ENCODE measurements around the gene HNRNPK.

Gene HNRNPK

GRCh38 chr9:83930881-83931280 is 49.1 kb downstream of the HNRNPK start:
- TF ChIP-seq FOXP2 (optimal IDR thresholded peaks at IDR 0.05; ENCODE audit: borderline replicate concordance, extremely low read depth, extremely low read length, insufficient read depth) (no peak), SIN3A (IDR thresholded peaks at IDR 0.05; ENCODE audit: borderline replicate concordance, insufficient read depth, low read length) (no peak), TAF1 (IDR thresholded peaks at IDR 0.05; ENCODE audit: borderline replicate concordance, insufficient read depth, low read length) (no peak)

DNA sequence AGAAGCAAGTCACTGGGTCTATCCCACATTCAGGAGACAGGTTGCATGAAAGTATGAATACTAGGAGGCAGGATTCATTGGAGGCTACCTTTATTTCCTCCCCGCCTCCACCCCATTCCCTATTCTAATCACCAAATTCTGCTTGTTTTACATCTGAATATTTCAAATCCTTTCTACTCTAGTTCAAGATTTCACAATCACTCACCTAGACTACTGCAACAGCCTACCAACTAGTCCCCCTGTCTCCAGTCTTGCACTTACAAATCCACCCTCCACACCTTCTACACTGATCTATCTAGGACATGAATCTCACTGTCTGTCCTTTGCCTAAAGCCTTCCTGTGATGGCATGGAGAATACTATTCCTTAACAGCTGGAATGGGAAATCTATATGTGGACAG is 52.4 kb downstream of the HNRNPK start:
- TF ChIP-seq SIN3A (IDR thresholded peaks at IDR 0.05; ENCODE audit: borderline replicate concordance, insufficient read depth, low read length) (no peak), TAF1 (IDR thresholded peaks at IDR 0.05; ENCODE audit: borderline replicate concordance, insufficient read depth, low read length) (no peak), FOXP2 (optimal IDR thresholded peaks at IDR 0.05; ENCODE audit: borderline replicate concordance, extremely low read depth, extremely low read length, insufficient read depth) (no peak), POLR2AphosphoS5 (IDR thresholded peaks at IDR 0.05; ENCODE audit: low read depth, low read length) (no peak)
- TF ChIP-seq, protein P1, sequence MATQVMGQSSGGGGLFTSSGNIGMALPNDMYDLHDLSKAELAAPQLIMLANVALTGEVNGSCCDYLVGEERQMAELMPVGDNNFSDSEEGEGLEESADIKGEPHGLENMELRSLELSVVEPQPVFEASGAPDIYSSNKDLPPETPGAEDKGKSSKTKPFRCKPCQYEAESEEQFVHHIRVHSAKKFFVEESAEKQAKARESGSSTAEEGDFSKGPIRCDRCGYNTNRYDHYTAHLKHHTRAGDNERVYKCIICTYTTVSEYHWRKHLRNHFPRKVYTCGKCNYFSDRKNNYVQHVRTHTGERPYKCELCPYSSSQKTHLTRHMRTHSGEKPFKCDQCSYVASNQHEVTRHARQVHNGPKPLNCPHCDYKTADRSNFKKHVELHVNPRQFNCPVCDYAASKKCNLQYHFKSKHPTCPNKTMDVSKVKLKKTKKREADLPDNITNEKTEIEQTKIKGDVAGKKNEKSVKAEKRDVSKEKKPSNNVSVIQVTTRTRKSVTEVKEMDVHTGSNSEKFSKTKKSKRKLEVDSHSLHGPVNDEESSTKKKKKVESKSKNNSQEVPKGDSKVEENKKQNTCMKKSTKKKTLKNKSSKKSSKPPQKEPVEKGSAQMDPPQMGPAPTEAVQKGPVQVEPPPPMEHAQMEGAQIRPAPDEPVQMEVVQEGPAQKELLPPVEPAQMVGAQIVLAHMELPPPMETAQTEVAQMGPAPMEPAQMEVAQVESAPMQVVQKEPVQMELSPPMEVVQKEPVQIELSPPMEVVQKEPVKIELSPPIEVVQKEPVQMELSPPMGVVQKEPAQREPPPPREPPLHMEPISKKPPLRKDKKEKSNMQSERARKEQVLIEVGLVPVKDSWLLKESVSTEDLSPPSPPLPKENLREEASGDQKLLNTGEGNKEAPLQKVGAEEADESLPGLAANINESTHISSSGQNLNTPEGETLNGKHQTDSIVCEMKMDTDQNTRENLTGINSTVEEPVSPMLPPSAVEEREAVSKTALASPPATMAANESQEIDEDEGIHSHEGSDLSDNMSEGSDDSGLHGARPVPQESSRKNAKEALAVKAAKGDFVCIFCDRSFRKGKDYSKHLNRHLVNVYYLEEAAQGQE (IDR thresholded peaks at IDR 0.05; ENCODE audit: insufficient read depth in 1 of 2, low read depth in 2 of 2, low read length in 2 of 2): no peak

- TF ChIP-seq FOXP2 (optimal IDR thresholded peaks at IDR 0.05; ENCODE audit: borderline replicate concordance, extremely low read depth, extremely low read length, insufficient read depth): peak; percentile 94
- no peak for TF ChIP-seq TAF1 (IDR thresholded peaks at IDR 0.05; ENCODE audit: borderline replicate concordance, insufficient read depth, low read length)
- TF ChIP-seq POLR2AphosphoS5 (IDR thresholded peaks at IDR 0.05; ENCODE audit: low read depth, low read length): peak; percentile 76
- TF ChIP-seq, protein P1 (IDR thresholded peaks at IDR 0.05; ENCODE audit: insufficient read depth in 1 of 2, low read depth in 2 of 2, low read length in 2 of 2): no peak
- peak; percentile 20; the same call in 1 of the 2 replicates for TF ChIP-seq SIN3A (IDR thresholded peaks at IDR 0.05; ENCODE audit: borderline replicate concordance, insufficient read depth, low read length)
Observed at GRCh38 chr9:83920927-83921707, 58.9 kb downstream of the HNRNPK start, which contains the start of gene KIF27. Gene KIF27 (minus strand): TSS chr9:83921432. CDS start chr9:83915591, 5,841 bp downstream.

DNA sequence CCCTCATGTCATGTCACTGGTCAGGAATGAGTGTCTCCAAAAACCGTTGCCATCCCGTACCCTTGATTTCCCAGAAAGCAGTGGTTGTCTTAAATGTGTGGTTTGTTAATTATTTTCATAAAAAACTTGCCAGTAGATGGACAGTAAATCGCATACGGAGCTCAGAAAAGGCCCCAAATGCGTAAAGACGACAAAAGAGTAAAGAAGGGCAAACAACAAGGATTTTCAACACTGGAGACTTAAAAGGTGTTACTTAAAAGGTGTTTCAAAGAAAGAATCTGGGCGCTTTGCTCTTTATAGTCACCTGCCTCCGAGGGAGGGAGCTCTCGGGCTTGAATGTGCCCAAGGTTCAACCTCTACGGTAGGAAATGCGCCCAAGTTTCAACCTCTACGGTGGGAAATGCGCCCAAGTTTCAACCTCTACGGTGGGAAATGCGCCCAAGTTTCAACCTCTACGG is 59.5 kb downstream of the HNRNPK start:
- TF ChIP-seq TAF1 (IDR thresholded peaks at IDR 0.05; ENCODE audit: borderline replicate concordance, insufficient read depth, low read length): no peak
- TF ChIP-seq POLR2AphosphoS5 (IDR thresholded peaks at IDR 0.05; ENCODE audit: low read depth, low read length): no peak
- TF ChIP-seq SIN3A (IDR thresholded peaks at IDR 0.05; ENCODE audit: borderline replicate concordance, insufficient read depth, low read length): no peak
- TF ChIP-seq, protein P1 (IDR thresholded peaks at IDR 0.05; ENCODE audit: insufficient read depth in 1 of 2, low read depth in 2 of 2, low read length in 2 of 2): no peak
- no peak for TF ChIP-seq FOXP2 (optimal IDR thresholded peaks at IDR 0.05; ENCODE audit: borderline replicate concordance, extremely low read depth, extremely low read length, insufficient read depth)

DNA sequence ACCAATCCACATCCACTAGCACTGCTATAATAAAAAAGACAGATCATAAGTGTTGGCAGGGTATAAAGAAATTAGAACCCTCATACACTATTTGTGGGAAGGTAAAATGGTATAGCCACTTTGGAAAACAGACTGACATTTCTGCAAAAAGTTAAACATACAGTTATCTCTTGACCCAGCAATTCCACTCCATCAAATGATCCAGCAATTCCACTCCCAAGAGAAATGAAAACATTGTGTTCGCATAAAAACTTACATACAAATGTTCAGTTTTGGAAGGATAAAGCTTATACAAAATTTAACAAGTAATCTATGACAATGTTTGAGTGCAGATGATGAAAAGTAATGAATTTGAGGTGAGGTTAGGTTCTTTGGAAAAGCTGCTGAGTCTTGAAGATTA is 60.9 kb downstream of the HNRNPK start:
- TF ChIP-seq TAF1 (IDR thresholded peaks at IDR 0.05; ENCODE audit: borderline replicate concordance, insufficient read depth, low read length) (no peak), POLR2AphosphoS5 (IDR thresholded peaks at IDR 0.05; ENCODE audit: low read depth, low read length) (no peak), FOXP2 (optimal IDR thresholded peaks at IDR 0.05; ENCODE audit: borderline replicate concordance, extremely low read depth, extremely low read length, insufficient read depth) (no peak), SIN3A (IDR thresholded peaks at IDR 0.05; ENCODE audit: borderline replicate concordance, insufficient read depth, low read length) (no peak)
- TF ChIP-seq, protein P1 (IDR thresholded peaks at IDR 0.05; ENCODE audit: insufficient read depth in 1 of 2, low read depth in 2 of 2, low read length in 2 of 2): no peak

Data from PFSK-1 (cell line).